HepG2 (cell line): ENCODE results near the gene RNF183. TPM values are rescaled to one million over a fixed set of nuclear protein-coding genes. Genes with fewer than 3 reads are reported as not detected.

Experiments
- HNRNPLL ChIP-seq: fragments of 200-400 bp; formaldehyde crosslinking; IDR thresholded peaks from 2 replicates; pipeline ENCODE4 v1.6.1; 2017; ENCODE audit warnings: mild to moderate bottlenecking, low read depth, low read length; ENCODE audit not compliant: poor library complexity, severe bottlenecking
- KIAA2018 ChIP-seq: sonication (generic); formaldehyde crosslinking; IDR thresholded peaks from 2 replicates; pipeline ENCODE4 v1.5.0; 2020; ENCODE audit warnings: mild to moderate bottlenecking, missing genetic modification reagents, borderline replicate concordance
- KLF11 ChIP-seq: IDR thresholded peaks from 2 replicates; pipeline ENCODE4 v1.6.1; 2016; ENCODE audit warnings: missing compliant biosample characterization
- REST ChIP-seq, 2 experiments: IDR thresholded peaks; 2 replicates each; pipeline ENCODE4 v1.6.1; 2011 to 2012; ENCODE audit warnings: low read length in 2 of 2, borderline replicate concordance in 1 of 2, low read depth in 1 of 2, mild to moderate bottlenecking in 1 of 2, moderate library complexity in 1 of 2
- SOX13 ChIP-seq, 3 experiments: fragments of 450-650 bp in 1 of 3; sonication (generic) in 1 of 3; formaldehyde crosslinking in 1 of 3; IDR thresholded peaks in 2 of 3; conservative IDR thresholded peaks in 1 of 3; 2 replicates each; pipeline versions ENCODE4 v1.5.0 to v1.6.1; 2016 to 2020; ENCODE audit warnings: antibody characterized with exemption in 1 of 3, mild to moderate bottlenecking in 1 of 3, missing compliant biosample characterization in 1 of 3, missing genetic modification reagents in 1 of 3, moderate library complexity in 1 of 3
- ZFP37 ChIP-seq: sonication (generic); formaldehyde crosslinking; IDR thresholded peaks from 2 replicates; pipeline ENCODE4 v1.4.0; 2020; ENCODE audit warnings: missing genetic modification reagents, borderline replicate concordance
- polyA plus RNA-seq, 8 experiments: library from polyadenylated mRNA; depleted of rRNA in 3 of 8; stranded (reverse) in 7 of 8; unstranded in 1 of 8; fragments of >200 nt; fragmentation: Illumina TruSeq in 4 of 8; extraction: Trizol in 4 of 8; gene quantifications; 2 replicates each; pipeline versions ENCODE4 v1.2.1 to v1.2.3, GENCODE V29; 2011 to 2016; ENCODE audit warnings: low read depth in 4 of 8, missing spikeins in 1 of 8, mixed read lengths in 1 of 8; ENCODE audit not compliant: insufficient read depth in 1 of 8
- total RNA-seq, 5 experiments: library from RNA; depleted of rRNA; stranded (reverse); fragments of >200 nt; fragmentation: Illumina TruSeq; extraction: Trizol; gene quantifications; 2 replicates each; pipeline ENCODE4 v1.2.3, GENCODE V29; 2016; ENCODE audit warnings: low read depth in 1 of 5
- TF ChIP-seq, protein P1 (sequence below): sonication (generic); formaldehyde crosslinking; IDR thresholded peaks from 2 replicates; pipeline ENCODE4 v1.4.0; 2020; ENCODE audit warnings: missing genetic modification reagents

Gene RNF183
- total and polyA plus RNA-seq, 2 of the 13 experiments (the other 11 are each of a cell fraction or from before 2014, with no cell fraction given) = 0.13 to 6.5 TPM

GRCh38 chr9:113275157-113276131, 27.7 kb downstream of the RNF183 start, which contains the start of the genes CDC26 and PRPF4 (continued):
- TF ChIP-seq KIAA2018 = no peak
- no peak for TF ChIP-seq ZFP37 (CRISPR knock-in tag)
- TF ChIP-seq, protein P1, sequence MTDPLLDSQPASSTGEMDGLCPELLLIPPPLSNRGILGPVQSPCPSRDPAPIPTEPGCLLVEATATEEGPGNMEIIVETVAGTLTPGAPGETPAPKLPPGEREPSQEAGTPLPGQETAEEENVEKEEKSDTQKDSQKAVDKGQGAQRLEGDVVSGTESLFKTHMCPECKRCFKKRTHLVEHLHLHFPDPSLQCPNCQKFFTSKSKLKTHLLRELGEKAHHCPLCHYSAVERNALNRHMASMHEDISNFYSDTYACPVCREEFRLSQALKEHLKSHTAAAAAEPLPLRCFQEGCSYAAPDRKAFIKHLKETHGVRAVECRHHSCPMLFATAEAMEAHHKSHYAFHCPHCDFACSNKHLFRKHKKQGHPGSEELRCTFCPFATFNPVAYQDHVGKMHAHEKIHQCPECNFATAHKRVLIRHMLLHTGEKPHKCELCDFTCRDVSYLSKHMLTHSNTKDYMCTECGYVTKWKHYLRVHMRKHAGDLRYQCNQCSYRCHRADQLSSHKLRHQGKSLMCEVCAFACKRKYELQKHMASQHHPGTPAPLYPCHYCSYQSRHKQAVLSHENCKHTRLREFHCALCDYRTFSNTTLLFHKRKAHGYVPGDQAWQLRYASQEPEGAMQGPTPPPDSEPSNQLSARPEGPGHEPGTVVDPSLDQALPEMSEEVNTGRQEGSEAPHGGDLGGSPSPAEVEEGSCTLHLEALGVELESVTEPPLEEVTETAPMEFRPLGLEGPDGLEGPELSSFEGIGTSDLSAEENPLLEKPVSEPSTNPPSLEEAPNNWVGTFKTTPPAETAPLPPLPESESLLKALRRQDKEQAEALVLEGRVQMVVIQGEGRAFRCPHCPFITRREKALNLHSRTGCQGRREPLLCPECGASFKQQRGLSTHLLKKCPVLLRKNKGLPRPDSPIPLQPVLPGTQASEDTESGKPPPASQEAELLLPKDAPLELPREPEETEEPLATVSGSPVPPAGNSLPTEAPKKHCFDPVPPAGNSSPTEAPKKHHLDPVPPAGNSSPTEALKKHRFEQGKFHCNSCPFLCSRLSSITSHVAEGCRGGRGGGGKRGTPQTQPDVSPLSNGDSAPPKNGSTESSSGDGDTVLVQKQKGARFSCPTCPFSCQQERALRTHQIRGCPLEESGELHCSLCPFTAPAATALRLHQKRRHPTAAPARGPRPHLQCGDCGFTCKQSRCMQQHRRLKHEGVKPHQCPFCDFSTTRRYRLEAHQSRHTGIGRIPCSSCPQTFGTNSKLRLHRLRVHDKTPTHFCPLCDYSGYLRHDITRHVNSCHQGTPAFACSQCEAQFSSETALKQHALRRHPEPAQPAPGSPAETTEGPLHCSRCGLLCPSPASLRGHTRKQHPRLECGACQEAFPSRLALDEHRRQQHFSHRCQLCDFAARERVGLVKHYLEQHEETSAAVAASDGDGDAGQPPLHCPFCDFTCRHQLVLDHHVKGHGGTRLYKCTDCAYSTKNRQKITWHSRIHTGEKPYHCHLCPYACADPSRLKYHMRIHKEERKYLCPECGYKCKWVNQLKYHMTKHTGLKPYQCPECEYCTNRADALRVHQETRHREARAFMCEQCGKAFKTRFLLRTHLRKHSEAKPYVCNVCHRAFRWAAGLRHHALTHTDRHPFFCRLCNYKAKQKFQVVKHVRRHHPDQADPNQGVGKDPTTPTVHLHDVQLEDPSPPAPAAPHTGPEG = peak; percentile 9; the same call in 1 of the 2 replicates
- TF ChIP-seq KLF11 (CRISPR knock-in tag) = peak; percentile 89
- TF ChIP-seq REST (IDR thresholded peaks at IDR 0.05; ENCODE audit: borderline replicate concordance in 1 of 2, low read depth in 1 of 2, low read length in 2 of 2) = no peak; a peak in 1 of 4 replicates
- TF ChIP-seq HNRNPLL = peak; percentile 45
- no peak for TF ChIP-seq SOX13 (IDR thresholded peaks at IDR 0.05)
- TF ChIP-seq SOX13 (CRISPR knock-in tag; conservative IDR thresholded peaks at IDR 0.05 in 1 of 2, IDR thresholded peaks at IDR 0.05 in 1 of 2) = no peak
